ENCODE data around the gene PLXNB1. TPM values are rescaled to one million over a fixed set of nuclear protein-coding genes. Genes with fewer than 3 reads are reported as not detected.

Gene PLXNB1
- total and polyA plus RNA-seq, 10 of the 15 experiments (the other 5 are each of a cell fraction or from before 2014, with no cell fraction given), result 0.18 to 15.1 (median 5.3) TPM

DNA sequence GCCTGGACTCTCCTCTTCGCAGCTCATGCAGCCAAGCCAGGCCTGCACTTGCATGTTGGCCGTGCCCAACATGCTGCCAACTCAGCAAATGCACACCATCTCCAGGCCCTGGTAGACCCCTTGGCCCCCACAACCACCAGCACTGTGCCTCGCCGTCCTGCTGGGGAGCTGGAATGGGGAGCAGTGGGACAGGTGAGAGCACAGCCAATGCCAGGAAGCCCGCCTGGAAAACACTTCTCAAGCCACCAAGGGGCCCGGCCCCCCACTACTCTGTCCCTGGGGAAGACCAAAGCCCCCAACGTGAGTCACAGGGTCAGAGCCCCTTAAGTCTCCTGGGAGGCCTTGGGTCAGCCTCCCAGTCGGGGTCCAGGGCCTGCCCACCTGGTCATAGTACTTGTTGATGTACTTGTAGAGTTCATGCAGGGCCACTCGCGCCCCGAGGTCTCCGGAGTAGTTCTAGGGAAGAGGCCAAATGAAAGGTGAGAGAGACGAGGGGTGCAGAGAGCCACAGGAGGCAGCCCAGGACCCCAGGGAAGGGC, 24.5 kb downstream of the PLXNB1 start:
- POLR2A ChIA-PET, result no interaction called here
- H3K79me2 ChIP-seq (ENCODE audit: control insufficient read depth, insufficient read depth, low read length), result no peaks in the 10 kb centered on the region
- SMC1A ChIA-PET (ENCODE audit: uncharacterized antibody, unreplicated experiment), result interaction anchor here (8.0 kb wide), 1 partner anchor 31 kb away, joined by 287 read pairs; the partner anchor contains the start of genes CCDC51 and TMA7
- CTCF ChIA-PET, result interaction anchor here (1.1 to 22.0 kb wide), 2 partner anchors 31 to 107 kb away, joined by 3 to 757 read pairs; partner anchors contain the start of genes CCDC51 and TMA7
- ATAC-seq (no peak), DNase-seq (ENCODE audit: low read depth, low spot score) (no peak), FAIRE-seq (no peak)
- no peak overlapping the region for H3K4me2 ChIP-seq (ENCODE audit: control insufficient read depth, insufficient read depth)
- H3K9ac ChIP-seq (ENCODE audit: control insufficient read depth, insufficient read depth, low read length), result no peak overlapping the region
- H4K20me1 ChIP-seq (ENCODE audit: control insufficient read depth, insufficient read depth), result no peaks in the 10 kb centered on the region
- H3K27me3 ChIP-seq (replicated peaks in 1 of 2; ENCODE audit: control insufficient read depth in 2 of 2, insufficient read depth in 2 of 2, low read length in 1 of 2), result no peaks in the 10 kb centered on the region
- H3K4me3 ChIP-seq, result no peak overlapping the region
- intact Hi-C loops (cut with micrococcal nuclease; ENCODE audit: unreplicated experiment) (no loop called here), in situ Hi-C loops (cut with MboI) (no loop called here)
- BruUV-seq (replicated peaks), result no TSS peak
- H3K36me3 ChIP-seq (ENCODE audit: control insufficient read depth in 2 of 2, insufficient read depth in 2 of 2, low read length in 1 of 2), result no peaks in the 10 kb centered on the region
- H3K27ac ChIP-seq (ENCODE audit: control insufficient read depth, insufficient read depth), result no peak overlapping the region
- no peaks in the 10 kb centered on the region for H3K9me3 ChIP-seq (replicated peaks; ENCODE audit: control insufficient read depth, insufficient read depth, low read length)
- H2AFZ ChIP-seq (ENCODE audit: control insufficient read depth, low read depth, low read length), result no peak overlapping the region
- WGBS (ENCODE audit: insufficient coverage, insufficient replicate concordance, low lambda C conversion rate, missing lambda C conversion rate), result 45% methylated on average over 13 of the region's 13 CpGs
- H3K4me1 ChIP-seq (ENCODE audit: control insufficient read depth, insufficient read depth, low read length), result no peaks in the 10 kb centered on the region
- TF ChIP-seq, protein P1, sequence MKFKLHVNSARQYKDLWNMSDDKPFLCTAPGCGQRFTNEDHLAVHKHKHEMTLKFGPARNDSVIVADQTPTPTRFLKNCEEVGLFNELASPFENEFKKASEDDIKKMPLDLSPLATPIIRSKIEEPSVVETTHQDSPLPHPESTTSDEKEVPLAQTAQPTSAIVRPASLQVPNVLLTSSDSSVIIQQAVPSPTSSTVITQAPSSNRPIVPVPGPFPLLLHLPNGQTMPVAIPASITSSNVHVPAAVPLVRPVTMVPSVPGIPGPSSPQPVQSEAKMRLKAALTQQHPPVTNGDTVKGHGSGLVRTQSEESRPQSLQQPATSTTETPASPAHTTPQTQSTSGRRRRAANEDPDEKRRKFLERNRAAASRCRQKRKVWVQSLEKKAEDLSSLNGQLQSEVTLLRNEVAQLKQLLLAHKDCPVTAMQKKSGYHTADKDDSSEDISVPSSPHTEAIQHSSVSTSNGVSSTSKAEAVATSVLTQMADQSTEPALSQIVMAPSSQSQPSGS (IDR thresholded peaks at IDR 0.05; ENCODE audit: low read length), result no peak
- TF ChIP-seq ATF7 (IDR thresholded peaks at IDR 0.05; ENCODE audit: low read depth) (no peak), CBX5 (IDR thresholded peaks at IDR 0.05; ENCODE audit: low read depth) (no peak), KAT2A (conservative IDR thresholded peaks at IDR 0.05; ENCODE audit: control insufficient read depth, low read depth, low read length) (no peak), POLR2AphosphoS2 (IDR thresholded peaks at IDR 0.05; ENCODE audit: low read depth, low read length) (no peak), IKZF2 (IDR thresholded peaks at IDR 0.05) (no peak), ZBED1 (IDR thresholded peaks at IDR 0.05; ENCODE audit: borderline replicate concordance) (no peak), SPI1 (IDR thresholded peaks at IDR 0.05; ENCODE audit: borderline replicate concordance, insufficient read depth, low read depth, low read length) (no peak), CREM (IDR thresholded peaks at IDR 0.05; ENCODE audit: low read depth) (no peak), TAF1 (IDR thresholded peaks at IDR 0.05; ENCODE audit: borderline replicate concordance, low read depth, low read length) (no peak), KLF5 (IDR thresholded peaks at IDR 0.05; ENCODE audit: partially characterized antibody) (no peak), WRNIP1 (IDR thresholded peaks at IDR 0.05; ENCODE audit: borderline replicate concordance, low read depth, low read length) (no peak), RAD51 (IDR thresholded peaks at IDR 0.05) (no peak), NFYB (IDR thresholded peaks at IDR 0.05; ENCODE audit: insufficient read depth, low read depth, low read length) (no peak), POLR2A (IDR thresholded peaks at IDR 0.05; ENCODE audit: low read depth, low read length) (no peak), TBL1XR1 (IDR thresholded peaks at IDR 0.05; ENCODE audit: low read depth, low read length) (no peak), NFYA (IDR thresholded peaks at IDR 0.05; ENCODE audit: borderline replicate concordance, low read depth, low read length) (no peak), HDAC6 (IDR thresholded peaks at IDR 0.05; ENCODE audit: unreplicated experiment) (no peak)
- TF ChIP-seq, protein P2, sequence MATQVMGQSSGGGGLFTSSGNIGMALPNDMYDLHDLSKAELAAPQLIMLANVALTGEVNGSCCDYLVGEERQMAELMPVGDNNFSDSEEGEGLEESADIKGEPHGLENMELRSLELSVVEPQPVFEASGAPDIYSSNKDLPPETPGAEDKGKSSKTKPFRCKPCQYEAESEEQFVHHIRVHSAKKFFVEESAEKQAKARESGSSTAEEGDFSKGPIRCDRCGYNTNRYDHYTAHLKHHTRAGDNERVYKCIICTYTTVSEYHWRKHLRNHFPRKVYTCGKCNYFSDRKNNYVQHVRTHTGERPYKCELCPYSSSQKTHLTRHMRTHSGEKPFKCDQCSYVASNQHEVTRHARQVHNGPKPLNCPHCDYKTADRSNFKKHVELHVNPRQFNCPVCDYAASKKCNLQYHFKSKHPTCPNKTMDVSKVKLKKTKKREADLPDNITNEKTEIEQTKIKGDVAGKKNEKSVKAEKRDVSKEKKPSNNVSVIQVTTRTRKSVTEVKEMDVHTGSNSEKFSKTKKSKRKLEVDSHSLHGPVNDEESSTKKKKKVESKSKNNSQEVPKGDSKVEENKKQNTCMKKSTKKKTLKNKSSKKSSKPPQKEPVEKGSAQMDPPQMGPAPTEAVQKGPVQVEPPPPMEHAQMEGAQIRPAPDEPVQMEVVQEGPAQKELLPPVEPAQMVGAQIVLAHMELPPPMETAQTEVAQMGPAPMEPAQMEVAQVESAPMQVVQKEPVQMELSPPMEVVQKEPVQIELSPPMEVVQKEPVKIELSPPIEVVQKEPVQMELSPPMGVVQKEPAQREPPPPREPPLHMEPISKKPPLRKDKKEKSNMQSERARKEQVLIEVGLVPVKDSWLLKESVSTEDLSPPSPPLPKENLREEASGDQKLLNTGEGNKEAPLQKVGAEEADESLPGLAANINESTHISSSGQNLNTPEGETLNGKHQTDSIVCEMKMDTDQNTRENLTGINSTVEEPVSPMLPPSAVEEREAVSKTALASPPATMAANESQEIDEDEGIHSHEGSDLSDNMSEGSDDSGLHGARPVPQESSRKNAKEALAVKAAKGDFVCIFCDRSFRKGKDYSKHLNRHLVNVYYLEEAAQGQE (IDR thresholded peaks at IDR 0.05; ENCODE audit: low read depth, low read length), result no peak
- TF ChIP-seq, protein P3, sequence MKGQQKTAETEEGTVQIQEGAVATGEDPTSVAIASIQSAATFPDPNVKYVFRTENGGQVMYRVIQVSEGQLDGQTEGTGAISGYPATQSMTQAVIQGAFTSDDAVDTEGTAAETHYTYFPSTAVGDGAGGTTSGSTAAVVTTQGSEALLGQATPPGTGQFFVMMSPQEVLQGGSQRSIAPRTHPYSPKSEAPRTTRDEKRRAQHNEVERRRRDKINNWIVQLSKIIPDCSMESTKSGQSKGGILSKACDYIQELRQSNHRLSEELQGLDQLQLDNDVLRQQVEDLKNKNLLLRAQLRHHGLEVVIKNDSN (IDR thresholded peaks at IDR 0.05; ENCODE audit: borderline replicate concordance, extremely low read length, insufficient read depth, low read depth, low read length), result no peak
- RAD21 ChIA-PET (ENCODE audit: unreplicated experiment), result interaction anchor here (2.3 kb wide), 1 partner anchor 31 kb away, joined by 13 read pairs; no protein-coding TSS in a partner anchor
